Measurements from ENCODE around the gene RNF187. TPM values are rescaled to one million over a fixed set of nuclear protein-coding genes. Genes with fewer than 3 reads are reported as not detected.

Gene RNF187
- total RNA-seq, 1 donor from 2014 or later, result 193 TPM

- TF ChIP-seq, protein P1, sequence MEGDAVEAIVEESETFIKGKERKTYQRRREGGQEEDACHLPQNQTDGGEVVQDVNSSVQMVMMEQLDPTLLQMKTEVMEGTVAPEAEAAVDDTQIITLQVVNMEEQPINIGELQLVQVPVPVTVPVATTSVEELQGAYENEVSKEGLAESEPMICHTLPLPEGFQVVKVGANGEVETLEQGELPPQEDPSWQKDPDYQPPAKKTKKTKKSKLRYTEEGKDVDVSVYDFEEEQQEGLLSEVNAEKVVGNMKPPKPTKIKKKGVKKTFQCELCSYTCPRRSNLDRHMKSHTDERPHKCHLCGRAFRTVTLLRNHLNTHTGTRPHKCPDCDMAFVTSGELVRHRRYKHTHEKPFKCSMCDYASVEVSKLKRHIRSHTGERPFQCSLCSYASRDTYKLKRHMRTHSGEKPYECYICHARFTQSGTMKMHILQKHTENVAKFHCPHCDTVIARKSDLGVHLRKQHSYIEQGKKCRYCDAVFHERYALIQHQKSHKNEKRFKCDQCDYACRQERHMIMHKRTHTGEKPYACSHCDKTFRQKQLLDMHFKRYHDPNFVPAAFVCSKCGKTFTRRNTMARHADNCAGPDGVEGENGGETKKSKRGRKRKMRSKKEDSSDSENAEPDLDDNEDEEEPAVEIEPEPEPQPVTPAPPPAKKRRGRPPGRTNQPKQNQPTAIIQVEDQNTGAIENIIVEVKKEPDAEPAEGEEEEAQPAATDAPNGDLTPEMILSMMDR (IDR thresholded peaks at IDR 0.05), result no peak
- no peak overlapping the region for H3K27ac Mint-ChIP-seq (ENCODE audit: unreplicated experiment)
- peaks cover 5% of the 10 kb centered on the region for H3K27me3 Mint-ChIP-seq (ENCODE audit: low read depth)
- no peaks in the 10 kb centered on the region for H3K4me1 Mint-ChIP-seq (ENCODE audit: low read depth)
- peak; percentile 44 for DNase-seq (ENCODE audit: low spot score)
- no peaks in the 10 kb centered on the region for H3K36me3 Mint-ChIP-seq (ENCODE audit: low read depth)
- peaks cover 3% of the 10 kb centered on the region for H3K9me3 Mint-ChIP-seq (ENCODE audit: low read depth)
- no peak overlapping the region for H3K4me3 Mint-ChIP-seq (ENCODE audit: unreplicated experiment)
Observed at GRCh38 chr1:228543396-228543795, 56.2 kb downstream of the RNF187 start.

- Mint-ChIP-seq H3K9me3 (ENCODE audit: low read depth) (no peaks in the 10 kb centered on the region), H3K4me3 (ENCODE audit: unreplicated experiment) (no peak overlapping the region), H3K27me3 (ENCODE audit: low read depth) (peaks cover 5% of the 10 kb centered on the region), H3K4me1 (ENCODE audit: low read depth) (no peaks in the 10 kb centered on the region), H3K36me3 (ENCODE audit: low read depth) (no peaks in the 10 kb centered on the region), H3K27ac (ENCODE audit: unreplicated experiment) (no peak overlapping the region)
- DNase-seq (ENCODE audit: low spot score), result peak; percentile 19
- TF ChIP-seq, protein P1 (IDR thresholded peaks at IDR 0.05), result no peak
Observed at GRCh38 chr1:228544021-228544850, 57.1 kb downstream of the RNF187 start.

- Mint-ChIP-seq H3K27ac (ENCODE audit: unreplicated experiment) (no peak overlapping the region), H3K36me3 (ENCODE audit: low read depth) (no peaks in the 10 kb centered on the region), H3K27me3 (ENCODE audit: low read depth) (peaks cover 10% of the 10 kb centered on the region), H3K9me3 (ENCODE audit: low read depth) (no peaks in the 10 kb centered on the region), H3K4me1 (ENCODE audit: low read depth) (no peaks in the 10 kb centered on the region), H3K4me3 (ENCODE audit: unreplicated experiment) (no peak overlapping the region)
- TF ChIP-seq, protein P1 (IDR thresholded peaks at IDR 0.05), result no peak
- no peak for DNase-seq (ENCODE audit: low spot score)
Observed at GRCh38 chr1:228544921-228545591, 57.9 kb downstream of the RNF187 start.

Small RNAs within 50 kb of the gene (microRNA-seq; reads per million reads assigned to microRNA genes)
- gene MIR4666A (ENCODE audit: borderline number of aligned reads), result not detected

Other genes with a start within 250 kb of the RNF187 start
- 16.0 to 22.4 TPM (median 20.0 TPM) in 3 replicates for gene TRIM11, start 80.5 kb upstream of the RNF187 start, total RNA-seq
- 0.28 to 0.35 TPM in 2 of 3 replicates, not detected in the other for gene TRIM17, start 70.5 kb upstream of the RNF187 start, total RNA-seq
- gene RHOU, start 248.1 kb downstream of the RNF187 start, total RNA-seq, result 3.8 to 6.0 TPM (median 5.9 TPM) in 3 replicates

Data from chondrocyte (in vitro differentiated cells).